CD1c-positive myeloid dendritic cell (primary cell): ENCODE measurements around the gene HECTD4.
"Not testable (repeated sequence)": the region's sequence is repeated elsewhere in the genome, so short reads cannot be mapped to it uniquely, and the experiment has no call there.

Experiments used
- DNase-seq: peaks from one replicate; pipeline ENCODE4 v3.0.0-alpha.2; 2016; ENCODE audit errors: extremely low spot score

Gene HECTD4

DNA sequence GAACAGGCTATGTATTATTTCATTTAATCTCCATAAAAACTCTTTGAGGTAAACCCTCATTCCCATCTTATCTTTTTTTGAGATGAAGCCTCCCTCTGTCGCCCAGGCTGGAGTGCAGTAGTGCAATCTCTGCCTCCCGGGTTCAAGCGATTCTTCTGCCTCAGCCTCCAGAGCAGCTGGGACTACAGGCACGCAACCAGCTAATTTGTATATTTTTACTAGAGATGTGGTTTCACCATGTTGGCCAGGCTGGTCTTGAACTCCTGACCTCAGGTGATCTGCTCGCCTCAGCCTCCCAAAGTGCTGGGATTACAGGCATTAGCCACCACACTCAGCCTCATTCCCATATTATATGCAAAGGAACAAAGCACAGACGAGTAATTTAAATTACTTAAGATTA lies 25.5 kb upstream of the HECTD4 start:
- not testable (repeated sequence) for DNase-seq

DNA sequence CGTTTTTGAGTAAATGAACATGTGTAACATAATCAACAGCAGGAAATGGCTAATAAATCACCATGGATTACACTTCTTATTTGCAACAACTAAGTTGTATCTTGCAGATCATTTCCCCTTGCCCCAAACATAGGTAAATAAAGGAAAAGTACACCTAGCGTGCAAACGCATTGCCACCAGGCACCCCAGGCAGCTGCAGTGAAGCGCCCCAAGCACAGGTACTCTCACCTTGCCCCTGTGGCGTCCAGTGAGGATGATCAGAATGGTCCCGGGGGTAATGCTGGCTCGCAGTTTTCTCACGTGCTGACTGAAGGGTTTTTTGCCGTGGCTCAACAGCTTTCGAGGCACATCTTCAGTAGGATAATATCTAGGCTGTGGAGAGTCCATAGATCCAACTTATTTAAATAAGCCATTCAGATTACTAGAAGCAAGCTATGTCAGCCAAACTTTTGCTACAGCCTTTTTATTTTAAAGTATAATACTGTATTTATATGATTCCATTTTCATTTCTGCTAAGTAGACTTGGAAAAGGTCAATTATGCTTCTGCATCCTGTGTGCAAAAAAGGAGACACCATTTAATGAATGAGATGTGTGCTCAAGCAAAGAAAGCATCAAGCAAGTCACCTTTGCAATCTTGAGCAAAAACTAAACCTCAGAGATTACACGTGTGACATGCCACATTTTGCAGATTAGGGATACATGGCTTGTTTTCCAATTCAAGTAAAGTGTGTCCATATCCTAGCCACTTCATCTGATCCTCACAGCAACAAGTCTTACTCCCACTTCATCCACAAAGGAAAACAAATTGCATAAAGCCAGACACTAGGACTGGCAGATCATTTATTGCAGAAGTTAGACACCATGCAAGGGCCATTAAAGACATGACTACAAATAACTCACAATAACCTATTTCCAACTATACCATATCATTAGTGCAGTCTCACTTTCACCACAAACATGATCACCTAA lies 24.6 kb upstream of the HECTD4 start:
- no peak for DNase-seq

- DNase-seq: no peak
These were observed 19.8 kb upstream of the HECTD4 start for GRCh38 chr12:112401903-112402498.

DNA sequence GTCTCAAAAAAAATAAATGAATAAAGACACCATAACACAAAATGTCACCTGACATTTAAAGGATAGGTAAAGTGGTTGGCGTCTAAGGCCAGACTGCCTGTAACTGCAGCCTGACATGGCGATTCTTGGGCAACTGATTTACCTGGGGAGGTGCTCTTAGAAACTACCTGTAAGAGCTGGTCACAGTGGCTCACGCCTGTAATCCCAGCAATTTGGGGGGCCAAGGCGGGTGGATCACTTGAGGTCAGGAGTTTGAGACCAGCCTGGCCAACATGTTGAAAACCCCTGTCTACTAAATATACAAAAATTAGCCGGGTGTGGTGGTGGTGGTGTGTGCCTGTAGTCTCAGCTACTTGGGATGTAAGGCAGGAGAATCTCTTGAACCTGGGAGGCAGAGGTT lies 18.8 kb upstream of the HECTD4 start:
- no peak for DNase-seq

GRCh38 chr12:112393328-112393727 lies 11.1 kb upstream of the HECTD4 start:
- DNase-seq: no peak

DNA sequence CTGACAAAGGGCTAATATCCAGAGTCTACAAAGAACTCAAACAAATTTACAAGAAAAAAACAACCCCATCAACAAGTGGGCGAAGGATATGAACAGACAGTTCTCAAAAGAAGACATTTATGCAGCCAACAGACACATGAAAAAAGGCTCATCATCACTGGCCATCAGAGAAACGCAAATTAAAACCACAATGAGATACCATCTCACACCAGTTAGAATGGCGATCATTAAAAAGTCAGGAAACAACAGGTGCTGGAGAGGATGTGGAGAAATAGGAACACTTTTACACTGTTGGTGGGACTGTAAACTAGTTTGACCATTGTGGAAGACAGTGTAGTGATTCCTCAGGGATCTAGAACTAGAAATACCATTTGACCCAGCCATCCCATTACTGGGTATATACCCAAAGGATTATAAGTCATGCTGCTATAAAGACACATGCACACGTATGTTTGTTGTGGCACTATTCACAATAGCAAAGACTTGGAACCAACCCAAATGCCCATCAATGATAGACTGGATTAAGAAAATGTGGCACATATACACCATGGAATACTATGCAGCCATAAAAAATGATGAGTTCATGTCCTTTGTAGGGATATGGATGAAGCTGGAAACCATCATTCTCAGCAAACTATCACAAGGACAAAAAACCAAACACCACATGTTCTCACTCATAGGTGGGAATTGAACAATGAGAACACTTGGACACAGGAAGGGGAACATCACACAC lies 7.9 kb upstream of the HECTD4 start:
- not testable (repeated sequence) for DNase-seq

DNA sequence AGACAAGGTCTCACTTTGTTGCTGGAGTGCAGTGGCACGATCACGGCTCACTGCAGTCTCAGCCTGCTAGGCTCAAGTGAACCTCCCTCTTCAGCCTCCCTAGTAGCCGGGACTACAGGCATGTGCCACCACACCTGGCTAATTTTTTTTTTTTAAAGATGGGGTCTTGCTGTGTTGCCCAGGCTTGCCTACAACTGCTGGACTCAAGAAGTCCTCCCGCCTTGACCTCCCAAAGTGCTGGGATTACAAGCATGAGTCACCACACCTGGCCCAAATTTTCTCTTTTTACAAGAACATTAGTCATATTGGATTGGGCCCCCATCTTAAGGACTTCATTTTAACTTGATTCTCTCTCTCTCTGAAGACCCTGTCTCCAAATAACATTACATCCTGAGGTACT lies 7.0 kb upstream of the HECTD4 start:
- DNase-seq: no peak

DNA sequence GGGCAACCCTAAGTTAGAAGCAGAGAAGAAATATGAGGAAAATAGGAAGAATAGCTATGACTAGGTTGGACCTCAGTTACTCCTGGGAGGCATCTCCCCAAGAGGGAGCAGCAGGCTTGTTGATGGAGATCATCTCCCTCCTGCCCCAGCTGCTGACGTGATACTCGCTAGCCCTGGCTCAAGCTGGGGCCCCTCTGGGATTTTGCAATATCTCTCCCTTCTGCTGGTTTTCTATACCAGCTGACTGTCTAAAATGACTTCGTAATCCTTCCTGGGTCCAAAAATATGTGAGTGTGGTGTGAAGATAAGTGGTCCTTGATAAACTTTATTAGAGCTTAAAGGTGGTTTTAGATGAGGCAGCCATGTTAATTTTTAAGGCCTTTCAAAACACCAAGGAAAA lies 4.5 kb upstream of the HECTD4 start:
- no peak for DNase-seq

- no peak for DNase-seq
These were observed 635 bp upstream of the HECTD4 start for GRCh38 chr12:112382866-112383265.

GRCh38 chr12:112381406-112381882 lies 787 bp downstream of the HECTD4 start:
- no peak for DNase-seq

DNA sequence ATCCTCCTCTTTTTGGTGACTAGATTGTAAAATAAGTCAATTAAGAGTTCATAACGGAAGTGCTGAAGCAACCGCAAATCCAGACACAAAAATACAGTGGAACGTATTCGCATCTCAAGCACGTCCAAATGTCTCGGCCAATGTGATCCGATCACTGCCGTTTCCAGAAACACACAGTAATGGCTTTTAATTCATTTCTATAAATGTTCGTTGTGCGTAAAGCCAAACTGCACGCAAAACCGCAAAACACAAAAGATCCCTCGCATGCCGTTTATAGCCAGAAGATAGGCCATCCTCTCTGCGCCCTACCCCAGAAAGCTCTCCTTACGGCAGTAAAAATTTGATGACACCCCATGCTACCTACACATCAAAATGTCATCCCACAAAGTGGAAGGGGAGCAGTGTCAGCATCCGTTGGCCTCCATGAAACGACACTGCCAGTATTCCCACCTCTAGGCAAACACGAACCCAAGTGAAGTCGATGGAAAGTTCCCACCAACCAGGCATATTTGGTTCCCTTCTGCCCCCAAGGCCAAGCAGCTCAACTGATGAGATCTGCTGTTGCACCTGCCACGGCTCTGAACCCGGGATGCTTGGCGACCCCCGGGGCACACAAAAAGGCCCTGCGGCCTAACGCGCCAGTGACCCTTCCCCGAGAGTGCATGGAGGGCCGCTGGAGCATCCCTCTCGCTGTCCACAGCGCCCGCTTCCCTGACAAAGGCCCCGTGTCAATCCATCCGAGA lies 1.4 kb downstream of the HECTD4 start:
- no peak for DNase-seq

DNA sequence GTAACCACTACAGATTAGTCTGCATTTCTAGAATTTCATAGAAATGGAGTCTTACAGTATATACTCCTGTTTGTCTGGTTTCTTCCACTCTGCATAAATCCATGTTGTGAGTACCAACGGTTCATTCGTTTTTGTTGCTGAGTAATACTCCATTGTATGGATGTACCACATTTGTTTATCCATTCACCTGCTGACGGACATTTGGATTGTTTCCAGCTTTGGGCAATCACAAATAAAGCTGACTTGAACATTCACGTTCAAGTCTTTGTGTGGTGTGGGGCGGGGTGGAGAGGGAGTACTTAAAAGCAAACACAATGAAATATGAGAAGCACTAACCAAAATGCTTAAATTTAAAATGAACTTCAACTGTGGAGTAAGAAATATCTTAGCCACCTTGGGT lies 7.1 kb downstream of the HECTD4 start:
- DNase-seq: no peak

GRCh38 chr12:112374166-112374740 lies 8.0 kb downstream of the HECTD4 start:
- DNase-seq: no peak

- DNase-seq: no peak
These were observed 11.2 kb downstream of the HECTD4 start for GRCh38 chr12:112370868-112371510.

DNA sequence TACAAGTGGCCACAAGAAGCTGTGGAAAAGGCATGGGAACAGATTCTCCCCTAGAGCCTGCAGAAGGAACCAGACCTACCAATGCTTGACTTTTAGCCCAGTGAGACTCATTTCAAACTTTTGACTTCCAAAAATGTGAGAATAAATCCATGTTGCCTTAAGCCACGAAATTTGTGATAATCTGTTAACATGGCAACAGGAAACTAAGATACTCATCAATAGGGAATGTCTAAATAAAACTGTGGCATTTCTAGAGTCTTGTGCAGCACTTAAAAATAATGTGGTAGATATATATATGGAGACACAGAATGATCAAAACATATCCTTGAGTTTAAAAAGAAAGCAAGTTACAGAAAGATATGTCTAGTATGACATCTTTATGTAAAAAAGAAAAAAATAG lies 12.0 kb downstream of the HECTD4 start:
- no peak for DNase-seq

- no peak for DNase-seq
These were observed 13.4 kb downstream of the HECTD4 start for GRCh38 chr12:112368856-112369255.

DNA sequence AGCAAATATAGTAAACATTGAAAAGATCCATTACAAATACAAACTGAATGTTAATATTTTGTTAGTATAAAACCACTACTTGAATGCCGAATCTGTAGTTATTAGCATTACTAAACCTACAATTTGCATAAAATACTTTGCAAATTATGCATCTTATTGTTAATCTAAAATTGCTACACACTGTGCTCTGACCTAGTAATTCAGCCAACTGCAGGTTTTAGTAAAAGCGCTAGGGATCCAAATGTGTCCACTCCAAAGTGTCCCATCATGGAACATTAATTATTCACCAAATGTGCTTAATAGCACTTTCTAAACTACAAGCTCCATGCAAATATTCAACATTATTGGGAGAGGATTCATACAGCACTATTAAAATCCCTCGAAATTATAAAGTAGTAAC lies 14.3 kb downstream of the HECTD4 start:
- no peak for DNase-seq

GRCh38 chr12:112362310-112362709 lies 19.9 kb downstream of the HECTD4 start:
- DNase-seq: no peak

- DNase-seq: no peak
These were observed 21.0 kb downstream of the HECTD4 start for GRCh38 chr12:112361271-112361670.

DNA sequence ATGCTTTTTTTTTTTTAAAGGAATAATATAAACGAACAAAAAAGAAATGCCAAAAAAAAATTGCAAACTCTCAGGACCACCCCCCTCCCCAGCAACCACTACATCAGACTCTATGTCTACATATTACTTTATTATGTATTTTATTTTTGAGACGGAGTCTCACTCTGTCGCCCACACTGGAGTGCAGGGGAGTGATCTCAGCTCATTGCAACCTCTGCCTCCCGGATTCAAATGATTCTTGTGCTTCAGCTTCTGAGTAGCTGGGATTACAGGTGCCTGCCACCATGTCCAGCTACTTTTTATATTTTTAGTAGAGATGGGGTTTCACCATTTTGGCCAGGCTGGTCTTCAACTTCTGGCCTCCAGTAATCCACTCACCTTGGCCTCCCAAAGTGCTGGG lies 22.9 kb downstream of the HECTD4 start:
- DNase-seq: no peak

DNA sequence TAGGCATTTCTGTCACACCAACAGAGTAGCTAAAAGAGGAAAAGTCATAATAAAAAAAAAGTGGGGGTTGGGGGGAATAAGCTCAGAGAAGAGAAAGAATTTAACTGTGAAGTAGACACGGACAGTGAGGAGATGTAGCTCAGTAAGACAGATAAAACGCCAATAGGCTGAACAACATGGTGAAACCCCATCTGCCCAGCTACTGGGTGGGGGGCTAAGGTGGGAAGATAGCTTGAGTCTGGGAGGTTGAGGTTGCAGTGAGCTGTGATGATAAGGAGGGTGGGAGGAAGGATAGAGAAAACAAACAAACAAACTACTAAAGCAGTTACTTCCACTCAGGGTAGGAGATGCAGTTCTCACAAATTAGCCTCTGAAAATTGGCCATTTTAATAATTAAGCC lies 25.0 kb downstream of the HECTD4 start:
- no peak for DNase-seq
